Islet of Langerhans (tissue), 1 donor: ENCODE measurements around the gene STEAP4.
"Not testable (repeated sequence)": the region's sequence is repeated elsewhere in the genome, so short reads cannot be mapped to it uniquely, and the experiment has no call there.

Experiments used
- FAIRE-seq: peaks from one replicate; lab custom pipeline; 2011; peaks lifted over from hg19 to GRCh38; lab: Jason Lieb, UNC

Gene STEAP4

DNA sequence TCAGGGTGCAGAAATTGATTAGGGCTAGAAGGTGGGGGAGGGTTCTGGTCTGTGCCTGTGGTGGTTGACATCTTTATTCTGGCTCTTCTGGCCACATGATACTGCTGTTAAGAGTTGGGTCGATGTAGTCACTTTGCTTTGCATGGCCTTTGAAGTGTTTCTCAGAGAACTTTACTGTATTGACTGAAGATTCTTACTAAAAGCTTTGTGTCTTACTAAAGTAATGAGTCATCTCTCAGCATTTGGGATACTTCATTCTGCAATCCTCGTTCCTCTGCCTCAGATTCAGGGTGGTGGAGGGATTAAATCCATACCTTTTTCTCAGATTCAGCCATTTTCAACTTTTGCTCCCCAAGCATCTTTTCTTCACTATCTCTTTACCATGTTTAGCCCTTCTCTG, 38.6 kb downstream of the STEAP4 start:
- no peak for FAIRE-seq

DNA sequence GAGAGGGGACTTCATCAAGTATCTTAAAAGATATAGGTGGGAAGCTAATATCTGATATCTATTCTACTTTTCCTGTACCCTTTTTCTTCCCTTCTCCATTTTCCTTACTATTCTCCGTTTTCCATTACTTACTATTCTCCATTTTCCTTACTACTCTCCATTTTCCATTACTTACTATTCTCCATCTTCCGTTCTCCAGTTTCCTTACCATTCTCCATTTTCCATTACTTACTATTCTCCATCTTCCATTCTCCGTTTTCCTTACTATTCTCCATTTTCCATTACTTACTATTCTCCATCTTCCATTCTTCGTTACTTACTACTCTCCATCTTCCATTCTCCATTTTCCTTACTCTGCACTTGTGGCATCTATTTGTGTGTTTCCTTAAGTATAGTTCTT, 39.3 kb downstream of the STEAP4 start:
- no peak for FAIRE-seq

DNA sequence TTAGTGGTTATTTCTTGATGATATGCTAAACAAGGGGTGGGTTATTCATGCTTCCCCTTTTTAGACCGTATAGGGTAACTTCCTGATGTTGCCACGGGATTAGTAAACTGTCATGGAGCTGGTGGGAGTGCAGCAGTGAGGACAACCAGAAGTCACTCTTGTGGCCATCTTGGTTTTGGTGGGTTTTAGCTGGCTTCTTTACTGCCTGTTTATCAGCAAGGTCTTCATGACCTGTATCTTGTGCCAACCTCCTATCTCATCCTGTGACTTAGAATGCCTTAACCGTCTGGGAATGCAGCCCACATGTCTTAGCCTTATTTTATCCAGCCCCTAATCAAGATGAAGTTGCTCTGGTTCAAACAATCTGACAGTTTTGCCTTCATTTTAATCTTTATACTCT, 41.7 kb downstream of the STEAP4 start:
- FAIRE-seq: not testable (repeated sequence)

DNA sequence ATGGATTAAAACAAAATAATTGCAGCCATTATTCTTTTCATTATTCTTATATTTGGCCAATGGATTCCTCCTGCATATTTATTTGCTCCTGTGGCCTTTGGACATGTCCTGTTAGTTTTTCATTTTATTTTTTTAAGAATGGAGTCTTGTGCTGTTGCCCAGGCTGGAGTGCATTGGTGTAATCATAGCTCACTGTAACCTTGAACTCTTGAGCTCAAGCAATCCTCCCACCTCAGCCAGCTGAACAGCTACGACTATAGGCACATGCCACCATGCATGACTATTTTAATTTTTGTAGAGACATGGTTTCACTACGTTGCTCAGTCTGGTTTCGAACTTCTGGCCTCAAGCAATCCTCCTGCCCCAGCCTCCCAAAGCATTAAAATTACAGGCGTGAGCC, 44.1 kb downstream of the STEAP4 start:
- FAIRE-seq: no peak

DNA sequence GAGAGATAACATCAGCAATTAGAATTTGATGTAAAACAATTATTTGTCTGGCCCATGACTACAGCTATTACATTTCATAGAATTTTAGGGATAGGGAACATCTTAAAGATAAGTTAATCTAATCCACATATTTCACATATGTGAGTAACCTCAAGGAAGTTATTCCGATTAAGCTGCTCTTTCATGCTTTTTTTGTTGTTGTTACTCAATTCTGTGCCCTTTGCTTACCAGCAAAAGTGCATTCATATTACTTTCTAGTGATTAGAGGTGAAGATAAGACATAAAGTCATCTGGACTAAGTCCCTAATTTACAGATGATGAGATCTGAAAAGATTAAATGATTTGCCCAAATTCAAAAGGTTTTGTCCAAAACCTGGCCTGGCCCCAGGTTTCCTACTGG, 46.0 kb downstream of the STEAP4 start:
- no peak for FAIRE-seq

DNA sequence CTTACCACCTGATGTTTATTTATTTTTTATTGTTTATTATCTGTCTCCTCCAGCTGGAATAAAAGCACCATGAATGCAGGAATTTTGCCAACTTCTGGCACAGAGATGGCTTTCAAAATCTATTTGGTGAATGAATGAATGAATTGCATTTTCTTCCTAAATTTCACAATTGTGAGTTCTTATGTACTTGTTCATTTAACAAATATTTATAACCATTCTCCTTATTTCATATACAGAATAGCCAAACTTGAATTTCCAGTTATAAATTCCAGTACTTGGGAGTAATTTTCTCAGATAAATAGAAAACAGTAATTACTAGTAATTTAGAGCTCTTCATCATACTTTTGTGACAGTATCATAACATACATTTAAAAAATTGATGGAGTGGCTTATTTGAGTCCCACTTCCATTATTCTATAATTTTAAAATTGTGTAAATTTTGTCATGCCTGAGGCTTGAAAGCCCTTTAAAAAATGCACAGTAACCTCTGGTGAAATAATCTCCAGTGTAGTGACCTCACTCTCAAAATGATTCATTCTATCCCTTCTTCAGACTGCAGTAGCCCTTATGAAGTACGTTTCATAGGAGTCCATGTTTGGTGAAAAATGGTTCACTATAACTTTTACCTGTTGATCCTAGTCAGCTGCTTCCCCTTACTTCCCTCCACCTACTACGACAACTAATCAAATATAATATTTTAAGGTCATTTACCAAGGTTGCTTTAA, 46.9 kb downstream of the STEAP4 start:
- no peak for FAIRE-seq

DNA sequence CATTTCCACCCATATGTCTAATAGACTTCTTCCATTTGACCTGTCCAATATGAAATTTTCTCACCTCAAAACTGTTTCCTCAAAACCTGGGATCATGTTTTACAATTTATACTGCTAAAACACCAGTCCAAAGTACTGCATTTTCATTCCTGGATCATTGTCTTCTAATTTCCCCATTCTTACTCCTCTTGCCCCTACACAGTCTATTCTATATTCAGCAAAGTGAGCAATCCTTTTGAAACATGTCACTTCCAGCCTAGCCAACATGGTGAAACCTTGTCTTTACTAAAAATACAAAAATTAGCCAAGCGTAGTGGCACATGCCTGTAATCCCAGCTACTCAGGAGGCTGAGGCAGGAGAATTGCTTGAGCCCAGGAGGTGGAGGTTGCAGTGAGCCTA, 48.4 kb downstream of the STEAP4 start:
- FAIRE-seq: not testable (repeated sequence)

DNA sequence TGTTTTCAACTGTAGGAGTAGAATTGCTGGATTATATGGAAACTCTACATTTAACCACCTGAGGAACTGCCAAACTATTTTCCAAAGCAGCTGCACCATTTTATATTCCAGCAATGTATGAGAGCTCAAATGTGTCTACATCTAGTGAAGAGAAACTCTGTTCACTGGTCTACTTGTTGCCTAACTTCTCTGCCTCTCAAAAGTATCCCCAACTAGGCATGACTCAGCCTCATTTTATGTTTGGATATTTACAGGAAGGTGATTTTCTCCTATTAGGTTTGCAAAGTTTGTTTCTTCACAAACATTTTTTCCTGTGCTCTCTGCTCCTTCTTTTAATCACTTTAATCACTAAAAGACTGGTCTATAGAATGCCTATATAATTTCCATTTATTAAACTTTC, 49.8 kb downstream of the STEAP4 start:
- FAIRE-seq: no peak

DNA sequence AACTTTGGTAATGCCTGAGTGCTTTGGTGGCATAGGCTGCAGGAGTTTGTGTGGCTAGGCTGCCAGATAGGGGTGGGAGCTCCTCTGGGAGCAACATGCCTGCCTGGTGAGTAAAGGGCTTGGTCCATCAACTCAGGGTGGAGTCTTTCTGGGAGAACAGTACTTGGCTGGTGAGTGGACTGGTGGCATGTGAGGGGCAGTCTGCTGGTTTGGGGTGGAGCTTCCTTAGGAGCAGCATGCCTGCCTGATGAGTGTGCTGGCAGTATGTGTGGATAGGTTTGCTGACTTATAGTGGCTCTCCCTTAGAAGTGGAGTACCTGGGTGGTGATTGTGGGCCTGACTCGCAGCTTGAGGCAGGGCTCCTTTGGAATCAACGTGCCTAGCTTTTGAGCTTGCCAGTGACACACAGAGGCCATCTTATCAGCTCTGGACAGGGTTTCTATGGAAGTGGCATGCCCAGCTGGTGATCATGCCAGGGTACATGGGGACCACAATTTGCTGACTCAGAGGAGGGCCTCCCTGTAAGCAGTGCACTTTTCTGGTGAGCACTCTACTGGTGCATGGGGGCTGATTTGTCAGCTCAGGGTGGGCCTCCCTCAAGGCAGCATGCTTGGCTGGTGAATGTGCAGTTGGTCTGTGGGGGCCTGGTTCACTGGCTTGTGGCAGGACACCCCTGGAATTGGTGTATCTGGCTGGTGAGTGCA, 51.8 kb downstream of the STEAP4 start:
- no peak for FAIRE-seq

DNA sequence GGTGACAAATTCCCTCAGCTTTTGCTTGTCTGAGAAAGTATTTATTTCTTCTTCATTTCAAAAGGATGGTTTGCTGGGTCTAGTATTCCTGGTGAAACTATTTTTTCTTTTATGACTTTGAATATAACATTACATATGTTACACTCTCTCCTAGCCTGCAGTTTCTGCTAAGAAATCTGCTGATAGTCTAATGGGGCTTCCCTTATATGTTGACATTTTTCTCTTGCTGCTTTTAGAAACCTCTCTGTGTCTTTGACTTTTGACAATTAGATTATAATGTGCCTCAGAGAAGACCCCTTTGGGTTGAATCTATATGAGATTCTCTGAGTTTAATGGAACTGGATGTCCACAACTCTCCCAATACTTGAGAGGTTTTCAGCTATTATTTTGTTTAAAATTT, 53.1 kb downstream of the STEAP4 start:
- FAIRE-seq: no peak

DNA sequence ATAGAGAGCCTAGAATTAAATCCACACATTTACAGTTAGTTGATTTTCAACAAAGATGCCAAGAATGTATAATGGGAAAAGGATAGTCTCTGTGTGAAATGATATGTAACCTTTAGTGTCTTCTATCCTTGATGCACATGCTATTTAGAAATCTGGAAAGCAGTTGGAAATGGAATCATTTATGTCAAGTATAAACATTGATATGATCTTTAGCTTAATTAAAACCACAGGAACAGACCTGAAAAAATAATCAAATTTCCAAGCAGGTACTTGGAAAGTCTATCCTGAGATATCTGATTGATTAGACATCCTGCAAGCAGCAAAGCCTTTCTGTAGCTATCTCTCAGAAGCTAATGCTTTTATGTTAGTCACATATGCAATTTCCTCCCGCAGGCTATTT, 62.4 kb downstream of the STEAP4 start:
- FAIRE-seq: no peak

DNA sequence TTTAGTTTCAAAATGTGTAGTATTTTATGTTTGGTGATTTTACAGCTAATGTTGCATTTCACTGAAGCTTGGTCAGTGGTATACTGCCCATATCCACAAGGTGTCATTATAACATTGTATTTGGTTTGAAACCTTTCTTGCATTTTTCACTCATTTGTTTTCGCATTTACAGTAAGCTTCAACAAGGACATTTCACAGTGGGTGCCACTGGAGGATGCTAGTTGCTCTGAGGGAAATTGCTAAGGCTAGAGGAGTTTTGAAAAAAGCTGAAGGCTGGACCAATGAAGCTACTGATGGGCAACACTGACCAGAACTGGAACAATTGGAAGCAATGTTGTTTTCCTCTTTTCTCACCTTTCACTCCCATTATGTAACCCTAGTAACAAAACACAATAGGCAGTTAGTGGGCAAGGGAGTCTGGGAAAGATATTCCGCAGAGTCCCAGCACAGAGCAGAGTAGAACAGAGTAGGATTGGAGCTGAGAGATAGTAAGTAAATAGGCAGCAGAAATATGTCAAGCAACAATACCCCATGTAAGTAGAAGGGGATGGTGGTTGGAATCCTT, 63.3 kb downstream of the STEAP4 start:
- FAIRE-seq: peak; percentile 98

DNA sequence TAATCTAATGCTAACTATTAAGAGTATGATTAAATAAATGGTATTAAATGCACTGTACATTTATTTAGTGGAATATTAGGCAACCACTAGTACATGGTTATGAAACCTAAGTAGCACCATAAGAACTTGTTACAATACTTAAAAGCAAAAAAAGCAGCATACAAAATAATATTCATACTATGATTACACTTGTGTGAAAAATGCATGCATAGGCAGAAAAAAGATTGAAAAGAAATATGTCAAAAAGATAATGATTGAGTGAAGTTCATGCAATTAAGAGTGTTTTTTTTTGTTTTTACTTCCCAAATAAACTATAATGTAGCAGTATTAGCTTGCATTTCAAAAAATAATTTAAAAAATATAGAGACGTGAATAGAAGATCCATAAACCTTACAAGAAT, 66.8 kb downstream of the STEAP4 start:
- no peak for FAIRE-seq

DNA sequence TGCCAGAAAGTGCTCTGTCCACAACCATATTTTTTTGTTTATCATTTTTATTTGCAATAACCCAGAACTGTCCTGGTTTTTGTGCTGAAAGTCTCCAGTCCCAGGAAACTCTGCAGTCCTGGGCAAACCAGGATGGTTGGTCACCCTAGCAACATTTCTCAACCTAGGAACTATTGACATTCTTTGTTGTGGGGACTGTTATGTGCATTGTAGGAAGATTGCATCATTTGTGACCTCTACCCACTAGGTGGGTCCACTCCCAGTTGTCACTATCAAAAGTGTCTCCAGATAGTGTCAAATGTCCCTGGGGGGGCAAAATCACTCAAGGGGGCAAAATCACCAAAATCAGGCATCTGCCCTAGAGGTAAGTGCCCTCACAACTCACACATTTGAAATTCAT, 72.9 kb downstream of the STEAP4 start:
- no peak for FAIRE-seq

DNA sequence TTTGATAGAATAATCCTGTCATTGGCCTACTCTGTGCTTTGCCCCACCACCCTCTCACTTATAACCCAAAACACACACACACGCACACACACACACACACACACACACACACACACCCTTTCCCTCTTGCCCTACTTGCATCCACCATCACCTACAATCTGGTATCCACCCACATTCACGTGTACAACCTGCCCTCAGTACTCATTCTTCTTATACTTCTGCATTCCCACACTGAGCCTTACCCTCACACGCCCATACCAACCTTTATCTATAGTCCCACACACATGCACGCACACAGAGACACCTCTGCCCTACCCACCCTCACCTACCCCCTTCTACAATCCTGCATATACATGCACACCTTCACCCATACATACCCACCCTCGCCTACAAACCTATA, 76.0 kb downstream of the STEAP4 start:
- FAIRE-seq: no peak

DNA sequence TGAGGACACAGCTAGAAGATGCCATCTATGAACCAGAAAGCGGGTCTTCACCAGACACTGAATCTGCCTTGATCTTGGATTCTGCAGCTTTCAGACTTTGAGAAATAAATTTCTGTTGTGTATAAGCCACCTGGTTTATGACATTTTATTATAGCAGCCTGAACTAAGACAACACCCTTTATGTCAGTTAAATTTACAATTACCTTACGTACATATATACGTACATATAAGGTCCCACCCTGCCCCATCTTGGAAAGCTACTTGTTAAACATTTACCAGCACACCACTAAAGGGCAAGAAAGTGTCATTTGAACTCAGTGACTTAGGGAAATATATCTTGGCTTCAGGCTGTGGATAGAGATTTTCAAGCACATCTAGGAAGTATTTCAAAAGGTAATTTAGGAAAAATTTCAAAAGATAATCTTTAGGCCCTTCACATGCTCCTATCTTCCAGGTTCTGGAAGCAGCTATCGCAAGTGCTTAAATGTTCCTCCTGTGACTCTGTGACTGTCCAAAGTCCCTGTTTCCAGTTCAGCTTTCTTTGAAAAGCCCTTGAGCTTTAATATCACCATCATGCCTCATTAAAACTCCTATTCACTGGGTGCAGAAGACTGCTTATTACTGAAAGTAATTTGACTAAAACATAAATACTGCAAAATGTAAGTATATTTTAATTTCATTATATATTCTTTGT, 77.2 kb downstream of the STEAP4 start:
- FAIRE-seq: no peak

DNA sequence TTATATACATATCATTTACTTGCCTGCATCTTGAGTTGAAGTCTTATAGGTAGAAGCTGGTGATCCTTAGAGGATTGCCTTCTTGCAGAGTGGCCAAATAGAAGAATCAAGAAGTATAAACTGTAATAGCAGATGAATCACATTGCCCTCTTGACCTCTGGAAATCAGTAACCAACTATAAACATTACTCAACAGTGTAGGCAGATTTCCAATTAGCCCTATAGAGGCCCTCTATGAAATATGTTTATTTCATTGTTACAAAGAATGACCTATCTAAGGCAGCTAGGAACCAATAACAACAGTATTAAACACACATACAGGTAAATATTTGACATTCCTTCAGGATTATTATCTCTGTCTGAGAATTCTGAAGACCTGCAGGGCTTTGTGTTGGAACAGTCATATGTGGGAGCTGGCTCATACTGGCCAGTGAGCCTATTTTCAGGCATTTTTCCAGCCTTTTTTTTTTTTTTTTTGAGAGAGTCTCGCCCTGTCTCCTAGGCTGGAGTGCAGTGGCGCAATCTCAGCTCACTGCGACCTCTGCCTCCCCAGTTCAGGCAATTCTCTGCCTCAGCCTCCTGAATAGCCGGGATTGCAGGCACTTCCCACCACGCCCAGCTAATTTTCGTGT, 79.7 kb downstream of the STEAP4 start:
- FAIRE-seq: peak; percentile 89

DNA sequence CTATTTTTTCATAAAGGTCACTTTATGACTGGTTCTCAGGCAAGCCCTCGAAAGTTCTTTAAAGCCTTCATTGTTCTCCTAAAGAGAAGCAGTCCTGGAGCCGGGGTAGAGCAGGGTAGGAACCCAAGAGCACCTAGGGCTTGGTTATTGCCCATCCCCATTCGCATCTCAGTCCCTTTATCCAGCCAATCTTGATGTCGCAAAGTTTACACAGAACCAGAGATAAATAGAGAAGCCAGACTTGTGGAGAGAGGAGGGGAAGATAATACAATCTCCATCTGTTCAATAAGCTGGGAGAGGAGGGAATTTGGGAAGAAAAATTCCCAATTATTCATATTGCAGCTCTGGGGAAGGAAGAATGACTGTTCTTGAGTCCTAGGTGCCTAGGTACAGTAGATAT, 80.5 kb downstream of the STEAP4 start:
- FAIRE-seq: no peak

DNA sequence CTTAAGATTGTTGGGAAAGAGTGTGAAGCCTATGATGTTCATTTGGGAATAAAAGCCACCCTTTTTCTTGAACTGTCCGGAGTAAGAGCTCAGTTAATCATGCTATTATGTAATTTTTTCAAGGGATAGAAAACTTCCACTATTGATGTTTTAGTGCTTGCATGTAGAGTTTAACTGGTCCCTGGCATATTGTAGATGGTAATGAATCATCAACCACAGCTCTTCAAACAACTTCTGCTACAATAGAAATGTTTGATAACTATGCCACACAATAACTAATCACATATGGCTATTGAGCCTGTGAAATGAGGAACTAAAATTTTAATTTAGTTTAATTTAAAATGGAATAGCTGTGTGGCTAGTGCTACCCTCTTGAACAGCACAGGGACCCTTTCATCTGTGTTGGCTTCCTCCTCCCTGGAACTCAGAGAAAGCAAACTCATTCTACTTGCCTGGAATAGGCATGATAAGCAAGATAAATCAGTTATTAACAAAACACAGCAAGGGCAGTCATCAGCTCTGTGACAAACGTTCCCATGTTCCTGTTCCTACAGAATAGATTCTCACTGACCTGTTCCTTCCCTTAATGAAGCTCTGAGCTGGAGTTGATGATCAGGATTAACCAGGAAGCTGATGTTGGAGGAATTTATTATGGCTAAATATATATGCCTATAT, 82.0 kb downstream of the STEAP4 start:
- no peak for FAIRE-seq

DNA sequence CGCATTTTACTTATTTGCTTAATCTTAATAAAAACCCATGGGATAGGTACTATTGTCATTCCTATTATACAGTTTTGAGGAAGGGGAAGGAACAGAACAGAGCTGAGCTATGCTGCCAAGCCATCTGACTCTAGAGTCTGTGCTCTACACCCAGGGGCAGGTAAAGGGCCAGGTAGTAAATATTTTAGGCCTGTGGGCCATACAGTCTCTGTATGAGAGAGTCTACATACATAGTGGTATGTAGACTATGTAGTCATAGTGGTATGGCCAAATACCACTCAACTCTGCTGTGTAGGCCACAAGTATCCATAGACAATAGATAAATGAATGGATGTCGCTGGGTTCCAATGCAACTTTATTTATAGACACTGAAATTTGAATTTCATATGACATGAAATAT, 83.4 kb downstream of the STEAP4 start:
- FAIRE-seq: no peak
